Stimulated activated CD8-positive, alpha-beta memory T cell treated with anti-CD3 and anti-CD28 coated beads, Interleukin-2, amount 100 ng/mL, for 1 hour (primary cell): ENCODE results near the gene PIK3C2B.

Source experiments
- DNase-seq, 2 donors: peaks; one replicate each; pipeline ENCODE4 v3.0.0-alpha.2; 2020; ENCODE audit warnings: low read depth in 2 of 2

The PIK3C2B gene

DNA sequence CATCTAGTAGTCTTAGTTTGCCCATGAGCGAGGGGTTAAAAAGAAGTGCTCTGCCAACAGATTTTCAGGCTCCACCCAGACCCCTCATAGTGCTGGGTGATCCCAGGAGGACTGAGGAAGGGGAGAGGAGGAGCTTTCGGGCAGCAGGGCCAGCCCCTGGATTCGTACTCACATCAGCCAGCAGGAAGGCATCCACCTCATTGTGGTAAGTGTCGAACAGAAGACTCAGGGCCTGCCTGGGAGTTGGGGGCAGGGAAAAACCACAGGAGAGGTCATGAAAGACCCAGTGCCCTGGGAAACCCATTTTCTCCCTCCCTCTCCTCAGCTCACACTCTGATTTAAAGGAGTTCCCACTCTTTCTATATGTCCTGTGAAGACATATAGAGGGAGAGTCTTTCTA is 34.9 kb downstream of the PIK3C2B start:
- no peak for DNase-seq

DNA sequence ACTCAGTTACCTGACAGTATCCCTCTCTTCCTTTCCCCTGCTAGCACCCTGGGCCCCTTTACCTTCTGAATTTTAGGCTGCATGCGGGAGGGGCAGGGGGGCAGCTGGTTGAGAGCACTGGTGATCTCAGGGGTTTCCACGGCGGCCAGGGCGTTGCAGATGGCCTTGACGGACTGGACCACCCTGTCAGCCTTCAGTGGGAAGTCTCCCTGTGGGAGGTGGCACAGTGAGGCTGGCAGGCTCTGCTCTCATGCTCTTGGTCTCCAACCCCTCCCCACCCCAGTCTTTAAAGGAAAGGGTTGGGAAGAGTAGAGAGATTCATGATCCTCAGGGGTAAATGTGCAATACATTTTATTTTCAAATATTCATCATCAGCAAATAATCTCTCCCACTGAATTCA is 36.9 kb downstream of the PIK3C2B start:
- no peak for DNase-seq

GRCh38 chr1:204456826-204457442 is 37.7 kb downstream of the PIK3C2B start:
- no peak for DNase-seq

GRCh38 chr1:204455831-204456145 is 38.8 kb downstream of the PIK3C2B start:
- DNase-seq: no peak

GRCh38 chr1:204455063-204455830 is 39.4 kb downstream of the PIK3C2B start:
- no peak for DNase-seq

DNA sequence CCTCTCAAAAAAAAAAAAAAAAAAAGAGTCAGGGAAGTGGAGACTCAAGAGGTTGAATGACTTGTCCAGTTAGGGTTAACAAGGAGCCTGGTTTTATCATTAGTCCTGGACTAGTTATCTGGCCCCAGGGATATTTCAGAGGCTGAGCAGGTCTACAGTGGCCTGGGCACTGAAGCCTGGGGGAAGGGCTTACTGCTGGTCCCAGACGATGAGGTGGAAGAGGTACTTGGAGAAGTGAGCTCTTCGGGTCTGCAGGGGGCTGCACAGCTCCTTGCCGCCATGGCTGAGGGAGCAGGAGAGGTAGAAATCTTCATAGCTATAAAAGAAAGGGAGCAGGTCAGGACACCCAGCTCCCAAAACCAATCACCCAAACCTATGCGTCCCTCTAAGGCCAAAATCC is 40.1 kb downstream of the PIK3C2B start:
- no peak for DNase-seq

GRCh38 chr1:204453141-204453772 is 41.3 kb downstream of the PIK3C2B start:
- peak; percentile 38 to 52 for DNase-seq

DNA sequence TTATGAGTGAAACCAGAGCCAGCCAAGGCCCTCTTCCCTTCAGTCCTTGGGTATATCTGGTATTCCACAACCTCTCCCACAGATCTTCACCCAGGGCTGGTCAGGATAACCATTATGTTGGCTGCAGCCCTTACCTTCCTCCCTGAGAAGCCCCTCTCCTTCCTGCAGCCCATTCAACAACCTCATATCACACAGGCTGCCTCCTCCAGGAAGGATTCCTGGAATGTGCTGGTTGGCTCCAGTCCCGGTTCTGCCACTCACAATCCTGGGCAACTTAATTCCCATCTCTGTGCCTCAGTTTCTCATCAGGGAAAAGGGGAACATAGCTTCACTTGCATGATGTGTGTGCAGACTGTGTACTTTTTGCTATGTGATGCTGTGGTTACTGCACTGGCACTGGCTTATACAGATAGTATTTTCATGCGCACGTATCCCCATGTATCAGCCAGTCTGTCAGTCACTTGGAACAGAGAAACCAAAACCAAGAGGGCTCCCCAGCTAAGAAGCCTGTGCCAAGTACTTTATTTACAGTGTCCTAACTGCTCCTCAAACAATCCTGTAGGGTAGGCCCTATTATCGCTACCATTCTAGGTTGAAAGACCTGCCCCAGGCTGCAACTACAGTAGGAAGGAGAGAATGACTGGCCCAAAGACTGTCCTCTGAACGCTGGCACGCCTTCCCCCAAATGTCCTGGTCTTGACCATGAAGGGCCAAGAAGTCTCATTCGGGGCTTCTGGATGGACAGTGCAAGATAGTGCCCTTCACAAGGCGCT is 43.1 kb downstream of the PIK3C2B start:
- DNase-seq: no peak

DNA sequence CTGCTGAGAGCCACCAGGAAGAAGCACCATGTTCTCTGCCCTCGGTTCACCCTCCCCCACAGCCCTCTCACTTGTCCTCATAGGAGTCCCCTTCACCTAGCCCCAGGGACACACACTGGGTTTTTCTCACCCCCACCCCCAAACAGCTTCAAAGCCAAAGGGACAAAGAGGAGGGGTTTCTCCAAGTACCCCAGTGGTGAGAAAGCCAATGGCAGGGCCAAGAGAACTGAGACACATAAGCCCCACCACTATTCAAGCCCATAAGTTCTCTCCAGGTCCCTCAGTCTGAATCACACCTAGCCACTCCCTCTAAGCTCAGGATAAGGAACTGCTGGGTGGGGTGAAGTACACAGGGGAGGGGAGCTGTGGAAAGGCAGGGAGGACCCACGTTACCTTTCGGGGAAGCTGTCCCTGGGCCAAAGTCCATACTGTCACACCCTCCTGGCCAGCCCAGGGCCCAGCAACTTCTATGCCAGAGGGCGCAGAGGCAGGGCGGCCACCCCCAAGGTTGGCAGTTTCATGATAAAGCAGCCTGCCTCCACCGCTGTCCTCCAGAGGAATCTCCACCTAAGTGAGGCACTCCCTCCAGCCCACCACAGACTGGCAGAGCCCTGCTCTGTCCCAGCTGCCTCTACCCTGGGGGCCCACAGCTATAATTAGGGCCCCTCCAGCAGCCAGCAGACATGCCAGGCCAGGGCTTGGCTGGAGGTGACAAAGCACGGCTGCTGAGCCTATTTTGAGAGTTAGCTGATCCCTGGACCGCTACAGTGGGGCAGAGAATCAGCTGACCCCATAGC is 43.9 kb downstream of the PIK3C2B start:
- DNase-seq: no peak

- no peak for DNase-seq
These were observed 44.8 kb downstream of the PIK3C2B start for GRCh38 chr1:204449678-204450280.

- no peak for DNase-seq
These were observed 45.5 kb downstream of the PIK3C2B start for GRCh38 chr1:204448991-204449677.

GRCh38 chr1:204448344-204448964 is 46.2 kb downstream of the PIK3C2B start:
- no peak for DNase-seq

DNA sequence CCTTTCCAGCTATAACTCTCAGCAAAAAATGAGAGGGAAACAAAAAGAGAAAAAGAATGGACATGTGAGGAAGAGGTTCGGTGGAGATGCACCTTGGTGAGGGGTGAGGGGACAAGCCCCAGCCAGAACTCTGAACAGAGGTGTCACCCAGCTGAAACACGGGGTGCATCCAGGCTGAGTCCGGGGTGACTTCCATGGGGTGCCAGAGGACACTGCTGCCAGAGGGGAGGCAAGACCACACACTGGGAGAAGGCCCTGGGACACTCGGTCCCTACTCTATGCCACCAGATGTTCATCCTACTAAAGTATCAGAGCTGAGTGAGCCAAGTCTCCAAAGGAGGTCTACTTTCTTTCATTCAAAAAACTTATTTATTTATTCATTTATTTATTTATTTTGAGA is 46.9 kb downstream of the PIK3C2B start:
- no peak for DNase-seq

- DNase-seq: no peak
These were observed 47.4 kb downstream of the PIK3C2B start for GRCh38 chr1:204447190-204447589.

DNA sequence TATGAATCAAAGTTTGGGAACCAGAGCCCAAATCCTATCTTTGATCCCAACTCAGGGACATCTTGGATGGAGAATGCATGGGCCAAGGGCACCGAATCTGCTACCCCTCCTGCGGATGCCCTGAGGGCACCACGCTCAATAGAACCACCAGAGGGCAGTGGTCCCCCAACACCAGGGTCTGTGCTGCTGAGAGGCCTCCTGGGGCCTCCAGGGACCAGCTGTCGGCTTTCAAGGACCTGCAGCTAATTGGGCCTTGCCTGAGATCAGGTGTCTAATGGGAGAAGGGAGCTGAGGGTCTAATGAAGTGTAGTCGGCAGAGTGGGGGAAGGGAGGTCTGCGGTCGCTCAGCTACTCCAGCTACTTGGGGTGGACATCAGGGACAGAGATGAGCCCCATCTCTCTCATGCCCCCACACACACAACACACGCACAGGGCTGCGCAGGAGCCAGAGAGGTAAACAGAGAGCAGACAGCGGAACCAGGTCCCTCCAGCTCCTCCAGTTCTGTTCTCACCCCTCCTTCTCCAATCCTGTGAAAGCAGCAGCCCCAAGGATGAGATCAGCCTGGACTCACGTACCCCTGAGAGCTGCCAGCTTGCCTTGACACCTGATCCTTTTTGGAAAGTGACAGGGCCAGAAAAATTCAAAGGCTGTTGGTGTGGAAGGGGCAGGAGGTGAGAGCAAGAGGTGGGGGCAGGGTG is 48.0 kb downstream of the PIK3C2B start:
- DNase-seq: peak; percentile 39 to 62

DNA sequence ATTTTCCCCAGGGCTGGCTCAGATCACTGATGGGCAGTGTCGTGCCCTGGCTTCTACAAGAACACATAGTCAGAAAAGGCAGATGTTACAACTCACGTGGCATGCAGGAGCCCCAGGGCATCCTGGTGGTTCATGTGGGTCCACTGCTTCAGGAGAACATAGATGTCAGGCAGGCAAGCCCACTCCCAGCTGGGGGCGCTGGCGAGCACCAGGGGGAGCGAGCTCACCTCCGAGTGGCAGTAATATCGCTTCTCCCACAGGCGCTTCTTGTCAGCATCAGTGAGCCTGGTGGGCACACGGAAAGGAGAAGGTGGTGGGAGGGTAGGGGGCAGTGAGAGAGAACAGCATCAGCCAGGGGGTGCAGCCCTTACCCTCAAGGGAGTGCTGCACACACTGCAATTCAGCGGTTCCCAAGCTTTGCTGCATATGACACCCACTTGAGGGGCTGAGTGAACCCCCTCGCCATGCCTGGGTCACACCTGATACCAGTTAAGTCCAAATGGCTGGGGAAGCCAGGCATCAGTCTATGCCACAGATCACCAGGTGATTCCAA is 48.7 kb downstream of the PIK3C2B start:
- DNase-seq: peak in 1 of 2 donors; percentile 10
